SK-N-MC (cell line): Measurements from ENCODE around the gene ECM2.

Source experiments
- EZH2 ChIP-seq: fragments of 200-600 bp; sonication (generic); IDR thresholded peaks from one replicate; pipeline ENCODE4 v1.6.1; 2017; ENCODE audit warnings: antibody characterized with exemption
- FOXP2 ChIP-seq: optimal IDR thresholded peaks from 2 replicates; pipeline ENCODE3; 2011; ENCODE audit warnings: mild to moderate bottlenecking, moderate library complexity; ENCODE audit not compliant: insufficient read depth; ENCODE audit errors: extremely low read length, control extremely low read depth
- POLR2AphosphoS5 ChIP-seq: IDR thresholded peaks from 2 replicates; pipeline ENCODE4 v1.6.1; 2012; ENCODE audit warnings: mild to moderate bottlenecking, low read depth, low read length, borderline replicate concordance

DNA sequence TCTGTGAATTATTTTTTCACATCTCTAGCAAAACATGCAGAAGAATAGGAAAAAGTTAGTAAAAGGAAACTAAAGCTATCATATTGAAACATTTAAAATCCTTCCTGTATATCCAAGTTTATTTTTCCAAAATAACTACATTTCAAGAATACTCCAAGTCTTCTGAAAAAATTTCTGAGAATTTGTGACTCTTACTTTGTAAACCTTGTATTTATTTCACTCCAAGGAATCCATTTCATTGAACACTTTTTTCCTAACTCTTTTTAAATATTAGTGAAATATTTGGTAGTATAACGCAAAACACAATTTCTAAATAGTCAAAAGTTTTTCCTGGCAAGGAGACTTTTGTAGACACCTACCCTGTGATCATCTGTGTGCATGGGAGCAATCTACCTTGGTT, 19.3 kb downstream of the ECM2 start:
- TF ChIP-seq EZH2 = no peak
- no peak for TF ChIP-seq FOXP2
- TF ChIP-seq POLR2AphosphoS5 = no peak
